Activated CD4-positive, alpha-beta T cell treated with anti-CD3 and anti-CD28 coated beads, Interleukin-2, Interleukin-6, amounts not matched to agents 100 ng/mL and 50 ng/mL, durations not matched to agents 16 hours and 8 hours (primary cell): ENCODE data around the gene ALG11.
A peak's percentile ranks its signal among the peaks of the same experiment; 100 is the strongest.

Source experiments
- DNase-seq: peaks from one replicate; pipeline ENCODE4 v3.0.0-alpha.2; 2020

The ALG11 gene

GRCh38 chr13:51997641-51998330 lies 14.4 kb upstream of the ALG11 start:
- DNase-seq: no peak

DNA sequence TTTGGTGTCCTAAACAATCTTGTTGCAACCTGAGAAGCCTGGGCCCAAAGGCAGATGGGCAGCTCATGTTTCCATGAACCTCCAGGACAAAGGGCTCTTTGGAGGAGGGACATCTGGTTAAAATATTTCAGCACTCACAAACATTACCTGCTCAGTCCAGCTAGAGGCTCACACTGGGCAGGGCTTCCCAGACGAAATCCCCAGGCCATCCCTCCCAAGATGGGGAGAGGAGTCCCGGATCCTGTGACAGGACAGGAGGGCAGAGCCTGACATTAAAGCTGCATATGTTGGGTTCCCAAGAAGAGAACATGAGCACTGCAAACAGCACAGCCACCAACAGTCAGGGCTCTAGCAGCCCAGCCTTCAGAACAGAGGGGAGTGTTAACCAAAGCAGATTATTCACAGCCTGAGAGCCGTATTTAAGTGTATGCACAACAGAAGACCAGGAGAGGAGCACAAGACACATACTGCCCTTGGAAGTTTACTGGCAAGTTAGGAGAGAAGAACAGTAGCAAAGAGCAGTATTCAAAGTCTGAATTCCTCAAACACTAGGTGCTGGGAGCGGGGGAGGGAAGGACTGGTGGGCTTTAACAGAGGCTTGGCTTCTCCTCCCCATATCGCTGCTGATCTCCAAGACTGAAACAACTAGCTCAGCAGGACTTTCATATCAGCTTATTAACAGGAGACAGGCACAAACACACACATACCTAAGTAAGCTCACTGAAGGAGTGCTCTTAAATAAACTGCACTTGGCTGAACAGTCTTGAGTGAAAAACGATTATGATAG lies 13.3 kb upstream of the ALG11 start:
- DNase-seq: no peak

GRCh38 chr13:51999510-51999911 lies 12.7 kb upstream of the ALG11 start:
- no peak for DNase-seq

DNA sequence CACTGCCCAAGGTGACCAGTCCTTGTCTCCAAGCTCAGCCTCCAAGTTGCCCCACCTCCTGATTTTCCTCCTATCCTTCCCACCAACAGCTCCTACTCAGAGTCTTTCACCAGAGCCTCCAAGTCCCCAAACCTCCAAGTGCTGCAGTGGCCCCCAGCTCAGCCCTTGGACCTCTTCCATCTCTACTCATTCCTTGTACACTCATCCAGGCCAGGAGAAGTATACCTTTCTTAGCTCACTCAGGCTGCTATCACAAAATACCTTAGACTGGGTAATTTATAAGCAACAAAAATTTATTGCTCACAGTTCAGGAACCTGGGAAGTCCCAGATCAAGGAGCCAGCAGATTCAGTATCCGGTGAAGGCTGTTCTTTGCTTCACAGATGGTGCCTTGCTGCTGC lies 12.3 kb upstream of the ALG11 start:
- DNase-seq: no peak

- peak; percentile 42 for DNase-seq
These were observed 11.0 kb upstream of the ALG11 start for GRCh38 chr13:52001120-52001731.

DNA sequence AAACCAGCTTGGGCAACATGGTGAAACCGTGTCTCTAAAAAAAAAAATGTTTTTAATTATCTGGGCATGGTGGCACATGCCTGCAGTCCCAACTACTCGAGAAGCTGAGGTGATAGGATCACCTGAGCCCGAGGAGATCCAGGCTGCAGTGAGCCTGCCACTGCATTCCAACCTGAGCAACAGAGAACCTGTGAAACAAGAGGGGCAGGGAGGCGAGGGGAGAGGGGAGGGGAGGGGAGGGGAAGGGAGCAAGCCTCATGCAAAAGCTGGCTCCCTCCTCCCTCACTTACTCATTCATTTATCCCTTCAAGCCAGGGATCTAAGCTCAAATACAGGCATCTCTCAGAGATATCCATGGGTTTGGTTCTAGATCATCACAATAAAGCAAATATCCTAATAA lies 9.8 kb upstream of the ALG11 start:
- DNase-seq: no peak

- DNase-seq: no peak
These were observed 8.7 kb upstream of the ALG11 start for GRCh38 chr13:52003541-52003940.

DNA sequence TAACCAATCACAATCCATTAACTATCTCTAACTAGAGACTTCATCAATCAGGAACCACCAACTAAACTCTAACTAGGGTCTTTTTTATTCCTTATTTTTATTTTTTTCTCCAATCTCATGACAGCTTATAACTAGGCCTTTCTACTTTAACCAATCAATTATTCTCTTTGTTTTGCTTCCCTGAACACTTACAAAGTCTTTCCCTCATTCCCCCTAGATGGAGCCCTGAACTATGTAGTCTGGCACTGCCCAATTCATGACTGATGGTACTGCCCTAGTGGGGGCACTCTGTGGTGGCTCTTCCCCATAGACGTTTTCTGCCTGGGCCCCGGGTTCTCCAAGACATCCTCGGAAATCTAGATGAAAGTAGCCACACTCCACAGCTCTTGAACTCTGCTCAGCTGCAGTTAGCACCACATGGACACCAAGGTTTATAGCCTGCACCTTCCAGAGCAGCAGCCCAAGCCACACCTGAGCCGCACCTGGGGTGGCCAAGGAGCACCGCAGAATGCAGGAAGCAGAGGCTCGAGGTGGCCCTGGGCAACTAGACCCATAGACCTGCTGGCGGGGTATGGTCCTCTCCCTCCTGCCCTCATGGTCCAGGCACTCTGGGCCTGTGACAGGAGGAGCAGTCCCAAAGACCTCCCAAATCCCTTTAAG lies 7.6 kb upstream of the ALG11 start:
- DNase-seq: no peak

DNA sequence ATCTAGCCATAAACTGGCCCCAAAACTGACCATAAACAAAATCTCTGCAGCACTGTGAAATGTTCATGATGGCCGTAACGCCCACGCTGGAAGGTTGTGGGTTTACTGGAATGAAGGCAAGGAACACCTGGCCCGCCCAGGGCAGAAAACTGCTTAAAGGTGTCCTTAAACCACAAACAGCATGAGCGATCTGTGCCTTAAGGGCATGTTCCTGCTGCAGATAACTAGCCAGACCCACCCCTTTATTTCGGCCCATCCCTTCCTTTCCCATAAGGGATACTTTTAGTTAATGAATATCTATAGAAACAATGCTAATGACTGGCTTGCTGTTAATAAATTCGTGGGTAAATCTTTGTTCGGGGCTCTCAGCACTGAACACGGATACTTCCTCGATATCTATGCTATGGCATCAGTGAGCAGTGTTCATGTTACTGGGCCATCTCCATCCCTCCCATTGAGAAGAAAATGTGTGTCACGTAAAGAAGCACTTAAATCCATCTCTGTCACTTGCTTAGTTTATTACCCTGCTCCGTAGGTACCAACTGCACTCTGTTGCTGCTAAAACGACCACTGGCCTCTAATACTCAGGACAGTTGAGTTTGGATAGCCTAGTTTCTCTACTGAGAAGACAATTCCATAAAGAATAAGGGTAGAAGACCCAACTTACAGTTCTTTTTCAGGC lies 6.2 kb upstream of the ALG11 start:
- DNase-seq: no peak

- no peak for DNase-seq
These were observed 5.5 kb upstream of the ALG11 start for GRCh38 chr13:52006523-52007245.

DNA sequence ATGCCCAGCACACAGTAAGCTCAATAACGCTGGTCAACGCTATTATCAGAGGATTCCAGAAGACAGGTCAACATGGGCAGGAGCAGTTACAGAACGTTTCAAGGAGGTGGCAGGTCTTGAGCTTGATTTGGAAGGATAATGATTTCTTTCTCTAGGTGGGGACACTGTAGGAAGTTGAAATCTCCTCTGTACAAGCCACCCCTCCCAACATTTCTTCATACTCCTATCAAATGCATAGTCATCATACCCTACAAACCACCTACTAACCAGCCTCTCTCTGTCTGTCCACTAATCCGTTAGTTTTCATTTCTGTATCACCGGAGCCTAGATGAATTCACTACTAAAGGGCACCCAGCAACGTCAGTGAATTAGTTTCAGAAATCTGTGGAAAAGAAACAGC lies 2.3 kb upstream of the ALG11 start:
- DNase-seq: no peak

GRCh38 chr13:52010890-52011631 lies 1.1 kb upstream of the ALG11 start, which contains the start of gene ATP7B:
Gene ATP7B, minus strand, starts transcription at chr13:52011450. Its CDS starts 113 bp downstream, at chr13:52011337.
- peak; percentile 12 for DNase-seq

- no peak for DNase-seq
These were observed 276 bp downstream of the ALG11 start for GRCh38 chr13:52012512-52012836.

DNA sequence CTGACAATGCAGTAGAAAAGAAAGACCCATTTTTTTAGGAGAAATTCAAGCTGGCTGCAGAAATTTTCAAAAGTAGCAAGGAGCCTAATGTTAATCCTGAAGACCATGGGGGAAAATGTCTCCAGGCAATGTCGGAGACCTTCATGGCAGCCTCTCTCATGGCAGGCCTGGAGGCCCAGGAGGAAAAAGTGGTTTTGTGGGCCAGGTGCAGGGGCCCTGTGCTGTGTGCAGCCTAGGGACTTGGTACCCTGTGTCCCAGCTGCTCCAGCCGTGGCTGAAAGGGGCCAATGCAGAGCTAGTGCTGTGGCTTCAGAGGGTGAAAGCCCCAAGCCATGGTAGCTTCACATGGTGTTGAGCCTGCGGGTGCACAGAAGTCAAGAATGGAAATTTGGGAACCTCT lies 4.1 kb downstream of the ALG11 start:
- no peak for DNase-seq

DNA sequence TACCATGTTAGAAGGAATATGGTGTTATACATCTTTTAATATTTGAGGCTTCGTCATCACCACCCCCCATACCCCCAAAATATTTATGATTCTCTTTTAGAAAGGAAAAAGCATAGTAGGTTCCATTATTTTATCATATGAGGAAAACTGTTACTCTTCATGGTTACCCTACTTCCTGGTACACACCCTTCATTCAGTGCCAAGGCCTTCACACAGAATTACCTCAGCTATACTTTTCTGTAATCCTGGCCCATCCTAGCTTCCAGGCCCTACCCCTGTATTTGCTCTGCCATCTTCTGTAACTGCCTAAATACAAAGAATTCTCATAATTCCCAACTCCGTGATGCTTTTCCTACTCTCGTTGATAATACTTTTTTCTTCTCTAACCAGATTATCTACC lies 8.0 kb downstream of the ALG11 start:
- no peak for DNase-seq

DNA sequence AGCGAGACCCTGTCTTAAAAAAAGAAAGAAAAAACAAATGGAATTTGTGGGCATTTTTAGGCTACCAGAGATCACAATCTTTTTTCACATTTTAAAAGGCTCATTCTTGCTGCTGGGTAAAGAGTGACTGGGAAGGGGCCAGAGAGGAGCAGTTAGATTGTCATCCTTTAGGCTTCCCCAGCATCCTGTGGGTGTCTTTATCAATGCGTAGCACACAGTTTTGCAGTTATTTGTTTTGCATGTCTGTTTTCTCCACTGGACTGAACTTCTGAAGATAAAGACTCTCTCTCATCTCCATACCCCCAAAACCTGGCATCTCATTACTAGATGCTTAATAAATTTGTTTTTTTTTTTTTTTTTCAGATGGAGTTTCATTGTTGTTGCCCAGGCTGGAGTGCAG lies 10.2 kb downstream of the ALG11 start:
- no peak for DNase-seq

DNA sequence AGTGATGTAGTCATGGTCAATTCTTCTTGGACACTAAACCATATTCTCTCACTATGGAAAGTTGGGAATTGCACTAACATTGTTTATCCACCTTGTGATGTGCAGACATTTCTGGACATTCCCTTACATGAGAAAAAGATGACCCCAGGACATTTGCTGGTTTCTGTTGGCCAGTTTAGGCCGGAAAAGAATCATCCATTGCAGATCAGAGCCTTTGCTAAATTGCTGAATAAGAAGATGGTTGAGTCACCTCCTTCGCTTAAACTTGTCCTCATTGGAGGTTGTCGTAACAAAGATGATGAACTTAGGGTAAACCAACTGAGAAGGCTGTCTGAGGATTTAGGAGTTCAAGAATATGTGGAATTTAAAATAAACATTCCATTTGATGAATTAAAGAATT lies 12.3 kb downstream of the ALG11 start, which contains the start of gene UTP14C:
UTP14C (plus strand) TSS at position 211 of the 400 bp plus-strand sequence. CDS start 4,114 bp downstream, outside the sequence.
- no peak for DNase-seq

DNA sequence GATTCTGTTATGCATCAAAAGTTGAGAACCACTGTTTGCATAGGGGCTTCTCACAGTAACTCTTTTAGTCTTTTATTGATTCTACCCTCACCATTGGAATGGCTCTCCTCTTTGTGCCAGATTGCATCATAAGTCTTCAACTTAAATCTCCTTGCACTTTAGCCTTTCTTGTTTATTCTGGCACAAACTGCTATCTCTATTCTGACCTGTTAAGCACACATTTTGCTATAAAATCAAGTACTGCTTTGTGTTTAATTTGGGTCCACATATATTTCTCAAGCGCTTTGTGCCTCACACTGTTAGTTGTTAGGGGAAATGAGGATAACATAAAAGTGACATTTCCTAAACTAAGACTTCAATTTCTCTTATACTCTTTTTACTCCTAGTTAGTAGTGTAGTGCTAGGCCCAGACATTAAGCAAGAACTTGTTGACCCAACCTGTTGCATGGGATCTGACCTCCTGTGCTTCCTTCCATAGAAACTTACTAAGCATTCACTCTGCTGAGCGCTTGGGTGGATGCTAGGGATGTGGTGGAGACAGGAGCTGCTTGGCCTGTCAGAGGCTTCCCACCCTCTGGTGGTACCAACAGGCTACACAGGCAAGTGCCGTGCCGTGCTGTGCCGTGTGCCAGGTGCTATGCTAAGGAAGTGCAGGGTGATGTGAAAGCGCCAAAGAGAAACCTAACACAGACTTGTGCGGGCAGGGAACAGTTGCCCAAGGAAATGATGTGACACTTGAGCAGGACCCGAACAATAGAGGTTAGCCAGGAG lies 13.5 kb downstream of the ALG11 start:
- DNase-seq: no peak

DNA sequence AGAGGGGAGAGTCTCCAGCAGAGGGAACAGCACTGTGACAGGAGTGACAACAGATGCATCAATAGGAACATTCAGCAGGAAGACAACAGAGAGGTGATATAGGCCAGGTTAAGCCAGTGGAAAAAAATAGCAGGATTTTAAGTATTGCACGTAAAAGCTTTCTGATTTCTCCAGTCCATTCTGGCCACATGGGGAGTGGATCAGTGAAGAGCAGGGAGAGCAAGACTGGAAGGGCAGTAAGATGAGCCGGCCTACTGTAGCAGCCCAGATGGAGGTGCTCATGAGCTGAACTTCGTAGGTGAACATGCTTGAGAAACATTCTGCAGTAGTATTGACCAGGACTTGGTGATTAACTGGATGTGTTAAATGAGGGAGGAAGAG lies 14.0 kb downstream of the ALG11 start:
- no peak for DNase-seq

DNA sequence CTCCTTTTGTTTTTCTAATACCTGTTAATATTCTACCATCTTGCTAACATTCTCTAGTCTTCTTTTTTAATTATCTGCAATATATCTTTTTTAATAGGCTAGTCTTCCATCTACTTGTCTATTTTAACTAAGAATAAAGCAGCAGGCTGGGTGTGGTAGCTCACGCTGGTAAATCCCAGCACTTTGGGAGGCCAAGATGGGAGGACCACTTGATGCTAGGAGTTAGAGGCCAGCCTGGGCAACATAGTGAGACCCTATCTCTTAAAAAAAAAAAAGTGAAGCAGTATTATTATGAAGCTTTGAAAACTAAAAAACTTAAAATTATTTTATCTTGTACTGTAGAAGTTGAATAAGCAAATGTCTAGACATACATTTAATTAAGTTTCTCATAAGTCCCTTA lies 15.6 kb downstream of the ALG11 start:
- no peak for DNase-seq

- no peak for DNase-seq
These were observed 17.4 kb downstream of the ALG11 start for GRCh38 chr13:52029569-52029968.
